MM.1S (cell line): ENCODE results near the gene TDO2.

ENCODE experiments used
- EZH2 ChIP-seq: fragments of 300-600 bp; sonication (generic); optimal IDR thresholded peaks from 2 replicates; pipeline ENCODE3; 2017; ENCODE audit warnings: low read depth, mild to moderate bottlenecking, antibody characterized with exemption, low read length, mixed read lengths
- TF ChIP-seq, protein P1 (sequence below): fragments of 300-600 bp; sonication (generic); IDR thresholded peaks from 2 replicates; pipeline ENCODE4 v1.5.1; 2016; ENCODE audit warnings: antibody characterized with exemption, low read length, mixed read lengths

DNA sequence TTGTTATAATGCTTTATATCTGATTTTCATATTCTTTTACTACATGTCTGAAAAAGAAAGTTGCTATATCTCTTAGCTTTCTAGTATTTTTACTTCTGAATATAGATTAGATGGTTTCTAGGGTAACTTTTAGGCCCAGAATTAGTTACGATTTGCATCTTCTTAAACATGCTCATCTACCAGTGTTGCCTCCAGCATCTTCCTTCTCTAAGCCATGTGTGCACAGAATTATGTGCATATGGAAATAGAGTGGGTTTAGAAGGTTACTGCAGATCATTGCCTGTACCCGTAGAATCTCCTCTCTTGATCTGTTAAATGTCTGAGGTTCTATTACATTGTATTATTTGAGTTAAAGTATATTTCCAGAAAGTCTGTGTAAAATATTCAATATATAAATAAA lies 2.5 kb upstream of the TDO2 start:
- TF ChIP-seq, protein P1, sequence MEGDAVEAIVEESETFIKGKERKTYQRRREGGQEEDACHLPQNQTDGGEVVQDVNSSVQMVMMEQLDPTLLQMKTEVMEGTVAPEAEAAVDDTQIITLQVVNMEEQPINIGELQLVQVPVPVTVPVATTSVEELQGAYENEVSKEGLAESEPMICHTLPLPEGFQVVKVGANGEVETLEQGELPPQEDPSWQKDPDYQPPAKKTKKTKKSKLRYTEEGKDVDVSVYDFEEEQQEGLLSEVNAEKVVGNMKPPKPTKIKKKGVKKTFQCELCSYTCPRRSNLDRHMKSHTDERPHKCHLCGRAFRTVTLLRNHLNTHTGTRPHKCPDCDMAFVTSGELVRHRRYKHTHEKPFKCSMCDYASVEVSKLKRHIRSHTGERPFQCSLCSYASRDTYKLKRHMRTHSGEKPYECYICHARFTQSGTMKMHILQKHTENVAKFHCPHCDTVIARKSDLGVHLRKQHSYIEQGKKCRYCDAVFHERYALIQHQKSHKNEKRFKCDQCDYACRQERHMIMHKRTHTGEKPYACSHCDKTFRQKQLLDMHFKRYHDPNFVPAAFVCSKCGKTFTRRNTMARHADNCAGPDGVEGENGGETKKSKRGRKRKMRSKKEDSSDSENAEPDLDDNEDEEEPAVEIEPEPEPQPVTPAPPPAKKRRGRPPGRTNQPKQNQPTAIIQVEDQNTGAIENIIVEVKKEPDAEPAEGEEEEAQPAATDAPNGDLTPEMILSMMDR, result no peak
- TF ChIP-seq EZH2, result no peak
